ENCODE measurements around the gene CDPF1.

CDPF1 gene

GRCh38 chr22:46256358-46256958 is 6.4 kb upstream of the CDPF1 start:
- DNase-seq = no peak

- DNase-seq = no peak
Measured at GRCh38 chr22:46251816-46252380, 1.8 kb upstream of the CDPF1 start.

GRCh38 chr22:46251266-46251665 is 1.2 kb upstream of the CDPF1 start:
- no peak for DNase-seq

- no peak for DNase-seq
Measured at GRCh38 chr22:46250783-46251125, 661 bp upstream of the CDPF1 start.

GRCh38 chr22:46247443-46247975 is 2.6 kb downstream of the CDPF1 start:
- no peak for DNase-seq

- no peak for DNase-seq
Measured at GRCh38 chr22:46246178-46246577, 3.9 kb downstream of the CDPF1 start.

GRCh38 chr22:46245511-46245910 is 4.6 kb downstream of the CDPF1 start:
- no peak for DNase-seq

- no peak for DNase-seq
Measured at GRCh38 chr22:46244771-46245170, 5.3 kb downstream of the CDPF1 start.

- DNase-seq = no peak
Measured at GRCh38 chr22:46242076-46242475, 8.0 kb downstream of the CDPF1 start.

GRCh38 chr22:46241396-46242007 is 8.6 kb downstream of the CDPF1 start:
- DNase-seq = no peak

GRCh38 chr22:46240907-46241306 is 9.2 kb downstream of the CDPF1 start:
- no peak for DNase-seq

GRCh38 chr22:46240506-46240905 is 9.6 kb downstream of the CDPF1 start:
- DNase-seq = no peak

GRCh38 chr22:46240073-46240472 is 10.0 kb downstream of the CDPF1 start:
- no peak for DNase-seq

GRCh38 chr22:46239261-46240048 is 10.6 kb downstream of the CDPF1 start:
- no peak for DNase-seq

GRCh38 chr22:46238541-46238940 is 11.6 kb downstream of the CDPF1 start:
- no peak for DNase-seq

GRCh38 chr22:46237453-46238124 is 12.5 kb downstream of the CDPF1 start:
- no peak for DNase-seq

- no peak for DNase-seq
Measured at GRCh38 chr22:46234969-46235368, 15.1 kb downstream of the CDPF1 start.

- DNase-seq = no peak
Measured at GRCh38 chr22:46233231-46233630, 16.9 kb downstream of the CDPF1 start.

GRCh38 chr22:46230262-46230901 is 19.7 kb downstream of the CDPF1 start:
- no peak for DNase-seq

GRCh38 chr22:46229701-46230100 is 20.4 kb downstream of the CDPF1 start:
- no peak for DNase-seq

GRCh38 chr22:46226577-46226976 is 23.5 kb downstream of the CDPF1 start:
- no peak for DNase-seq

- DNase-seq = no peak
Measured at GRCh38 chr22:46225631-46226030, 24.5 kb downstream of the CDPF1 start.

GRCh38 chr22:46224898-46225290 is 25.2 kb downstream of the CDPF1 start:
- DNase-seq = no peak
